Myocyte (in vitro differentiated cells): ENCODE data around the gene HOXB3. TPM values are rescaled to one million over a fixed set of nuclear protein-coding genes. Genes with fewer than 3 reads are reported as not detected.
"Not testable (repeated sequence)": the region's sequence is repeated elsewhere in the genome, so short reads cannot be mapped to it uniquely, and the experiment has no call there.

Experiments
- DNase-seq: peaks from one replicate; pipeline ENCODE4 v3.0.0-alpha.2; 2012; ENCODE audit warnings: low read depth
- total RNA-seq: library from RNA; depleted of rRNA; stranded (reverse); fragments of >200 nt; gene quantifications from 2 replicates; pipeline ENCODE4 v1.2.3, GENCODE V29; 2014

Gene HOXB3
- total RNA-seq, 1 donor from 2014 or later, result 8.3 TPM

DNA sequence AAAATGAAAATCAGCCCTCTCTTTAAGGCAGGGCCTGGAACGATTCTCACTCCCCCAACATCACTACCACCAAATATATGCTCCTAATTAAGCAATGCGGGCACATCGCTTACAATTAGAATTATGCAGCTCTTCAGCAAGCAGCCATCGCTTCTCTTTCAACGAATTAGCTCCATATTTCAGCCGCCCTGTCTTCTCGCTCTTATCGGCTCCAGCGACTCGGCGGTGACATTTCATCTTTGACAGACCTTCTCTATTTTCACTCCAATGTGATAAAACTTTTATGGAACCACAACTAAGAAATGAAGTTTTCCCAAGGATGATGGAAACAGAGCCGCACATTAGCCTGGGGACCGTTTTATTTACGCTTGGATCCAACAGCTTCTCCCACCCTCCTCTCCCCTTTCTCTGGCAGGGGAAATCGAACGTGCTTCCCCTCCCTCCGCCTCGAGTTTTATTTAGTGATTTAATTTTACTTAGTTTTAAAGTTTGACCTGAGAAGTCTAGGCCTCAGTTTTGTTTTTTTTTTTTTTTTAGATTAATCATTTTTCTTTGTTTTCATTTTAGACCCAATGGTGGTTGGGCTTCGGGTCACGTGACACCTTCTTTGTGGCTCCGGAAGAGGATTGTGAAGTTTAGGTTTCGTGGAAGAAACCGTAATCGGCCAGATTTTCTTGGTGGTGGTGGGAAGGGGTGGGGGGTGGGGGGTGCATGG is 42.1 kb downstream of the HOXB3 start:
- DNase-seq, result no peak

DNA sequence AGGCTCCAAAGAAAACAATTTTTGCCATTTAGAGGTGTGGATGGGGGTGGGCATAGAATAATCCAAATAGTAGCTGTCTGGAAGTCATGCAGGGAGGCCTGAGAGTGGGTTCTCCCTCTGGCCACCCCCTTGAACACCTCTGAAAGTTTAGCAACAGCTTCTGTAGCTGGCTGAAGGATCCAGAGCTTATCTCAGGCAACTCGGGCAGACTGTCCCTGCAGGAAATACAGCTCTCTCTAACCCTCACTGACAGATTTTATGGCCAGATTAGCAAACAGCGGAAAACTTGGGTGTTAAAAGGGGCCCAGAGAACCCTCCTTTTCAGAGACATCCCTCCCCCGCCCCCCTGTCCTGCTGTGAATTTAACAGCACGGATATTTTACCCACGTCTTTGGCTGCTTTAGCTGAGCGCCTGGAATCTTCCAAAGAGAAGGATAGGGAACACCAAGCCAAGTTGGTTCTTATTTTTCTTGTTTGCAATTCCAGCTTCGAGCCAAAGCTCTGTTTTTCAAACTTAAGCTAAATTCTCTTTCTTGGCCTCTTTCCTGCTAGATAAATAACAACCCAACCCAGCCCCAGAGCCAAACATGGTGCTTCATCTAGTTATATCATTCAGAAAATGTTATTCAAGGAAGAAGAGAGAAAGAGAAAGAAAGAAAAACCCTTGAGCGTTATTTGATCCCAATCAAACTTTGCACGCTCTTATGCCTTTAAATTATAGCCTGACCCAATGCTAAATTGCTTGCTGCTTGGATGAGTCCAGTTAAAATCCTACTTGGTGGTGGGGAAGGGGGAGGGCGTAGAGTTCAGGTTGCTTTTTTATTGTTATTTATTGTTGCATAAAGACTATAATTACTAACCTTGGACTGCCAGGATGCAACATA is 42.9 kb downstream of the HOXB3 start:
- no peak for DNase-seq

DNA sequence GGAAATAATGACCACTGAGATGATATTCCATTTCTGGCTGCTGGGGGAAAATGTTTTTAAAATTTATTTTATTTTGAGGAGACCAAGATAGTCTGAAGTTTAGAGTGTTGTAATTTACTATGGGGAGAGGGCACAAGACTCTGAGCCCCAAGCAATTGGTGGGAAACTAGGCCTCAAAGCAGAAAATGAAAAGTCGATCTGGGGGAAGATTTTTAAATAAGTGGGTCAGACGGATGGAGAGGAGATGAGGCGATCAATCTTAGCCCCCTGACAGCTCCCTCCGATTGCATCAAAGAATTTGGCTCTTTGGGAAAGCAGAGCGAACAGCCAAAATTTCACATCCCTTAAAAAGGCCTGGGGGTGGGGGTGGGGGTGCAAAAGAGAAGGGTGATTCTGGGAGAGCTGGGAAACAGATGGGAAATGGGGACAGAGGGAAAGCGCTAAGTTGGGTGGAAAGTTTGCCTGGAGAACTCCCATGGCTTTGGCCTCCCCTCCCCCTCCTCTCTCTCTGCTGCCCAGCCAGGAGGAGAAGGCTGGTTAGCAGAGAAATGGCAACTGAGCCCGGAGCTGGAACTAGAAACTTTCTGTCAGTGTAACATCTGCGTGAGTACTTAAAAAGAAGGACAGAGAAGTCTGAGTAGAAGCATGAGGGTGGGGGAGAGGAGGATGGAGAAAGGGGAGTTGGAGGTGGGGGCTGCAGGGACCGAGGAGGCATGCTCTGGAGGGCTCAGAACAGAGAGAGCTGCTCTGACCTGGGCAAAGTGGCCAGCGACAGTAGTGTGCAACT is 43.7 kb downstream of the HOXB3 start:
- DNase-seq, result peak; percentile 53

DNA sequence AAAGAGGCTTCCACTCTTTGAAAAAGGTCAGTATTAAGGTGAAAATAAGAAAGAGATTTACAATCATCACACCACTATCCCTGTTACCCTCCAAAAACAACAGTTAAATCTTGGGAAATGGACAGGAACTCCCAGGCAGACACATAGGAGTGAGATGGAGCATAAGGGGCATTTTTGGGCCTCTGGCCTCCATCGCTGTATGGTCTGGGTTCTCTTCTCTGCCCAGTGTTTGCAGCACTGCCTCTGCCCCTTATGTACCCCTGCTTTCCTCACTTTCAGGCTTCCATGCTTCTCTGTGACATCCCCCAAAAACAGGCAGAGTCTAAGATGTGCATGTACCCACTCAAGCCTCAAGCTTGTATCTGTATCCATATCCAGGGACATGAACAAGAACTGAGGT is 44.5 kb downstream of the HOXB3 start:
- DNase-seq, result no peak

DNA sequence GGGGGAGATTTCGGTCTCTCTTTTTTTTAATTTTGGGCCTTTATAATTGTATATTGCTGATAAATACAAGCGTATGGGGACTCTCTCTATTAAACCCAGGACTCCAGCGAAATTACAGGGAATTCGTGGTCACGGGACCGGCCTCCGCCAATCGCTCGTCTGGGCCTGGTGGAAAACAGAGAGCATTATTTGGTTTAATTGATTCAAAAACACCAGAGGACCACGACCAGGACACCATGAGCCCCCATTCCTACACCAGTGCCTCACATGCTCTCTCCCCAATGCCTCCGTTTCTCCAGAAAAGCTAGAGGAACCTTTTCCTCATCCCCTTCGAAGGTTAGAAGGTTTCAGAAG is 45.0 kb downstream of the HOXB3 start, which contains the start of gene HOXB2:
HOXB2 (minus strand) TSS at position 88 of the 354 bp plus-strand sequence. CDS start 198 bp downstream, outside the sequence.
- peak; percentile 75 for DNase-seq

- peak; percentile 82 for DNase-seq
Measured at GRCh38 chr17:48544349-48545021, 45.6 kb downstream of the HOXB3 start.

- DNase-seq, result no peak
Measured at GRCh38 chr17:48543854-48544348, 46.1 kb downstream of the HOXB3 start.

- DNase-seq, result peak; percentile 80
Measured at GRCh38 chr17:48543107-48543853, 46.8 kb downstream of the HOXB3 start.

DNA sequence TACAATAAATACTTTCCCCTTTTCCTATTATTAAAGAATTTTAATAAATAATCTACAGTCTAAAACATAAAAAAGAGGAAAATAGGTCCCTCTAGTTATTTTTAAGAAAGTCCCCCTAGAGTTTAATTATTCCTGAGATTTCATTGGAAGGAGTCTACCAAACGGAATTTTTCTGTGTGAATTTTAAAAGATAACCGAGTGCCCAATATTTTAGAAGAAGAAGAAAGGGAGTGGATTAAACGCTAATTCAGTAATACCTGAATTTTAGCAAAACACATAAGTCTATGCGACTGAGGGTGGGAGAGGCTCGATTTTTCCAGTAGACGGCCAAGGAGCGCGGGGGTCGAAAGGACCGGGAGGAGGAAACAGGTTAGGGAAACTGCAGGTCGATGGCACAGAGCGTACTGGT is 47.3 kb downstream of the HOXB3 start:
- no peak for DNase-seq

- no peak for DNase-seq
Measured at GRCh38 chr17:48542114-48542656, 47.9 kb downstream of the HOXB3 start.

- peak; percentile 87 for DNase-seq
Measured at GRCh38 chr17:48541577-48542113, 48.4 kb downstream of the HOXB3 start.

- peak; percentile 43 for DNase-seq
Measured at GRCh38 chr17:48541036-48541576, 48.9 kb downstream of the HOXB3 start.

DNA sequence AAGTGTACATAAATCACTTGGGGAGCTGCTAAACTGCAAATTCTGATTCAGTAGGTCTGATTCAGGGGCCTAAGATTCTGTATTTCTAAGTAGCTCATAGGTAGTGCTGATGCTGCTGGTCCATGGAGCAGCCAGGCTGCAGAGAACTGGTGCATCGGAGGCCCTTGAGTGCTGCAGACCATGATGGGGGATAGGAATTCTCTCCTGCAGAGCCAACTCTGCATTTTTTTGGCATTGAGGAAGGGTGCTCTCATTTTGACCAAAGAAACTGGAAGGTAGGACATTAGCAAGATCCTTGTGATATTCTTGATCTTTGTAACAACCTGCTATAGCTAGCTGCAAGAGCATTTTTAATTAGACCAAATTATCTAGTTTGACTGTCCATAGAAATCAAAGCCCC is 49.8 kb downstream of the HOXB3 start:
- peak; percentile 12 for DNase-seq

- peak; percentile 92 for DNase-seq
Measured at GRCh38 chr17:48539177-48539576, 50.9 kb downstream of the HOXB3 start.

GRCh38 chr17:48537316-48537715 is 52.7 kb downstream of the HOXB3 start:
- no peak for DNase-seq

GRCh38 chr17:48535793-48536559 is 54.1 kb downstream of the HOXB3 start:
- not testable (repeated sequence) for DNase-seq

- no peak for DNase-seq
Measured at GRCh38 chr17:48532261-48532660, 57.8 kb downstream of the HOXB3 start.

GRCh38 chr17:48530887-48531272 is 59.2 kb downstream of the HOXB3 start, which contains the start of gene HOXB1:
Gene HOXB1 (minus strand): TSS chr17:48531011. CDS start chr17:48530904, 107 bp downstream.
- no peak for DNase-seq
